GM12873 (cell line): ENCODE data around the gene MIF4GD.

Source experiments
- TF ChIP-seq, protein P1 (sequence below): IDR thresholded peaks from 2 replicates; pipeline ENCODE4 v1.5.1; 2012; ENCODE audit warnings: low read depth, mild to moderate bottlenecking, moderate library complexity, low read length, control low read depth; ENCODE audit not compliant: insufficient read depth; ENCODE audit errors: missing control alignments

MIF4GD gene, protein sequence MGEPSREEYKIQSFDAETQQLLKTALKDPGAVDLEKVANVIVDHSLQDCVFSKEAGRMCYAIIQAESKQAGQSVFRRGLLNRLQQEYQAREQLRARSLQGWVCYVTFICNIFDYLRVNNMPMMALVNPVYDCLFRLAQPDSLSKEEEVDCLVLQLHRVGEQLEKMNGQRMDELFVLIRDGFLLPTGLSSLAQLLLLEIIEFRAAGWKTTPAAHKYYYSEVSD

DNA sequence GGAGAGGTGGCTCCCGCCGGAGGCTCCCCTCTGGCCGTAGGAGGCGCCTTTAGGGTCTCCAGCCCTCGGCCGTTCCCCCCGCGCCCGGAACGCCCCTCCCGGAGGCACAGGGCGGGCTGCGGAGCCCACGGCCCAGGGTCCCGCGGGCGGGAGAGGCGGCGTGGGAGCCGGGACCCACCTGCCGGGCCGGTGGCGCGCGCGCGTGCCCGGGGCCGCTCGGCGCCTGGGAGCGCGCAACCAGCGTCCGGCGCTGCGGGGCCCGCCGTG, at the start of gene MIF4GD:
Gene MIF4GD, minus strand, starts transcription at position 266 of the 267 bp plus-strand sequence. CDS start 1,036 bp downstream, outside the sequence.
- TF ChIP-seq, protein P1, sequence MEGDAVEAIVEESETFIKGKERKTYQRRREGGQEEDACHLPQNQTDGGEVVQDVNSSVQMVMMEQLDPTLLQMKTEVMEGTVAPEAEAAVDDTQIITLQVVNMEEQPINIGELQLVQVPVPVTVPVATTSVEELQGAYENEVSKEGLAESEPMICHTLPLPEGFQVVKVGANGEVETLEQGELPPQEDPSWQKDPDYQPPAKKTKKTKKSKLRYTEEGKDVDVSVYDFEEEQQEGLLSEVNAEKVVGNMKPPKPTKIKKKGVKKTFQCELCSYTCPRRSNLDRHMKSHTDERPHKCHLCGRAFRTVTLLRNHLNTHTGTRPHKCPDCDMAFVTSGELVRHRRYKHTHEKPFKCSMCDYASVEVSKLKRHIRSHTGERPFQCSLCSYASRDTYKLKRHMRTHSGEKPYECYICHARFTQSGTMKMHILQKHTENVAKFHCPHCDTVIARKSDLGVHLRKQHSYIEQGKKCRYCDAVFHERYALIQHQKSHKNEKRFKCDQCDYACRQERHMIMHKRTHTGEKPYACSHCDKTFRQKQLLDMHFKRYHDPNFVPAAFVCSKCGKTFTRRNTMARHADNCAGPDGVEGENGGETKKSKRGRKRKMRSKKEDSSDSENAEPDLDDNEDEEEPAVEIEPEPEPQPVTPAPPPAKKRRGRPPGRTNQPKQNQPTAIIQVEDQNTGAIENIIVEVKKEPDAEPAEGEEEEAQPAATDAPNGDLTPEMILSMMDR = no peak

DNA sequence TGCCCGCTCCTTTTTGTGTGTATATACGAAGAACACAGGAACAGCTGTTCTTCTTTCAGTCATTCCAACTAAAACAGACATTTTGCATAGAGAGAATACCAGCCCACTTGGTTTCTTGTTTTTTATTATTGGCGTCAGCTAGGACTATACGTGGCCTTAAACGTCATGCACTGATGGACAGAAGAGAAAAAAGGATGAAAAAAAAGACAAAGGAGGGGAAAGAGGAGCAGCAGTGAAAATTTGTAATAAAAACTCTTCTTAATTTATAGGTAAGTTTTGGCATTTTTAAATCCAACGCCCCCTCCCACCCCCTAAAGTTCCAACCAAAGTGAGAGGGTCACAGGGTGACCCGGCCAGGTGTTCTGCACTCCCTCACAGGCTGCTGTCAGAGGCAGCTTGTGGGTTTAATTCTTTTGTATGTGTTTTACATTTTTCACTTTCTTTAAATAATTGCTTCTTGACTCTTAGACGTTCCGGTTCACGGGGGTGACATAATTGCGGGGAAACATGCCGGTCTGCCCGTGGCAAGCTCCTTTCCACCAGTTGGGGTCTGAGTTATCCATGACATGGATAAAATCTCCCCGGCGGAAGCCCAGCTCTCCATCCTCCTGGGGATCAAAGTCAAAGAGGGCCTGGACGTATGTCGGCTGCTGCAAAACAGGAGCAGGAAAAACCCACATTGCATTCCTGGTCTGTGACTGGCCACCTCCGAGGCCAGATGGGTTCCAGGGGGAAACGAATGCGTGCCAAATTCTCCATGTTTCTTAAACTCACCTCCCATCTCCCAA, 49.1 kb upstream of the MIF4GD start:
- TF ChIP-seq, protein P1 = no peak

DNA sequence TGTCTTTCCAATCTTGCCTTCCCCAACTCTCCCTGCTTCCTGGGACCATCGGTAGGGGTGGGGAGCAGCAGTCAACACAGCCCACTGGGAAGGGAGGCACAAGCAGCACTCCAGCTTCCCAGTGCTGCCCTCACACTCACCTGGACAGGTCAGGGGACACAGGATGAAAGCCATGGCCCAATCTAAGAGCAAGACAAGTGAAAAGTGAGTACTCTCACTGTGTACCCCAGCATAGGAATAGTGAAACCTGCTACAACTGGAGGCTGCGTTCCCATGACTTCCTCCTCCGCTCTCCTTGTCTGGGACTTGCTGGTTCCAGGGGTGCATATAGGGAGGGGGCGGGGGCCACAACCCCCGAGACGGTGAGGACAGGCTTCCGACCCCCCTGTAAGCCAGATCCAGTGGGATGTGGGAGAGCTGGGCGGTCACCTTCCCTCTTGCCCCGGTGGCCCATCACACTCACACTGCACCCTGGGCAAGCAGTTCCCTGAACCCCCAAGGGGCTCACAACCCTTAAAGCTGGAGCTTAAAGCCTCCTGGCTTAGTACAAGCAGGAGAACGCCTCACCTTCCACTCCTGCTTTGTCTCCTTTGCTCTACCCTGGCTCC, 47.7 kb upstream of the MIF4GD start:
- TF ChIP-seq, protein P1 = no peak

DNA sequence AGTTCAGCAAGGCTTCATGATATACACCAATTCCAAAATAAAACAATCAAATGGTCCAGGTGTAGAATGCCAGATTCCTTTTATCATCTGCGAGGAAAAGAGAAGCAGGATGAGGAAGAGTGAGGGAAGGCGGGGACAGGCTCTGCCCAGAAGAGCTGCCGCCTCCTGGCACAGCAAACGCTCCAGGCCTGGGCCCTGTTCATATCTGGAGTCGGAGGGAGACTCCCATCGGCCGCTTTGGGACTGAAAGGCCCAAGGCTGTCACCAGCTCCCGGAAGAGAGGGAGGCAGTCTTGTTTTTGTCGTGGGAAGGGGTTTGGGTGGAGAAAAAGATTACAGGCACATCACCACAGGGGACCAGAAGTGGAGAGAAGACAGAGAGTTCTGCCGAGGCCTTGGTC, 47.2 kb upstream of the MIF4GD start:
- TF ChIP-seq, protein P1 = no peak

DNA sequence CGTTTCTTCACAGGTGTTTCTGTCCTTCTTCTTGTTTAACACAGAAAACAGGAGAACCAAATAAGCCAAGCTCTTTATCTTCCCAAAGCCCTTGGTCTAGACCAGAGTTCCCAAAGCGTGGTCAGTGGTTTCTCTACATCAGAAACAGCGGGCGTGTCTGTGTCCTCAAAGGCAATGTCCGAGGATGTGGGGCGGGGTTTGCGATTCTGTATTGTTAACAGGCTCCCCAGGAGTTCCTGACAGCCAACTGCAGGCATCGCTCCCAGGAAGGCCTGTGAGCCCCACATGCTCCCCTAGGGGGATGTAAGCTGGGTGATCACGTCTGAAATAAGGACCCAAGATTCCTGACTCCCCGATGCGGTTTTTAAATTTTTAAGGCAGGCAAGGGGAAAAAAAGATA, 46.6 kb upstream of the MIF4GD start:
- TF ChIP-seq, protein P1 = no peak

DNA sequence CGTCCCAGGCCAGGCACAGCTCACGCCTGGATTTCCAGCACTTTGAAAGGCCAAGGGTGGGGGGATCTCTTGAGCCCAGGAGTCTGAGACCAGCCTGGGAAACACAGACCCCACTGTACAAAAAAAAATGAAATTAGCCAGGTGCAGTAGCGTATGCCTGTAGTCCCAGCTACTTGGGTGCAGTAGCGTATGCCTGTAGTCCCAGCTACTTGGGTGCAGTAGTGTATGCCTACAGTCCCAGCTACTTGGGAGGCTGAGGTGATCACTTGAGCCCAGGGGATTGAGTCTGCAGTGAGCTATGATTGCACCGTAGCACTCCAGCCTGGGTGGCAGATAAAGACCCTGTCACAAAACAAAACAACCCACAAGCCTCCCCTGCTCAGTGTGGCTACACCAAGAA, 45.2 kb upstream of the MIF4GD start:
- TF ChIP-seq, protein P1 = no peak

DNA sequence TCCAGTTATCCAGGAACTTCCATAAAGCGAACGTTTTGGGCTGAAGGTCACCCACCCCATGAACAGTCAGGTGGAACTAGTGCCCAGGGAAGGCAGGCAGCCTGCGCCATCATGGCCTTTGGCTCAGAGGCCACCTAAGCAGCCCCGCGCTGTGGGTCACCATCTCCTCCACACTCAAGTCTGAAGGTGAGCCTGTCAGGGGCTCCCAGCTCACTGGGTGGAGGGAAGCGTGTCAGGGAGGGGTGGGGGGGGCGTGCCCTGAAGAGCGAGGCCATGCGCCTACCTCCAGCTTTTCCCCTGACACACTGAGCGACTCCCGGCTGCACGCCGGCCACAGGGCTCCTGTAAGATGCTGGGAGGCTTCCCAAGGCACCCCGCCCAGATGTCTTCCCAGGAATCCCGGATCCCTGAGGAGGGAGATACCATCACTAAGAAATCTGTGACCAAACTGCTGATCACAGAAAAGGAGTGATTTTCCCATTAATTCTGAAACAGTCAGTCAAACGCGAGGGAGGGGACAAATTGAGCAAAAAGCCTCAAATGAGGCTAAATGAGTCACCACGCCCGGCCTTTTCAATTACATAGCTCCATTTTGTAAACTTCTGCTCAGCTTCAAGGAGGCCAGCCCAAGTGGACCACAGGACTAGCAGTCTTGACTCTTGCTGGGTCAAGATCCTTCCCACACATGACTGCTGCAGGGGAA, 44.7 kb upstream of the MIF4GD start:
- TF ChIP-seq, protein P1 = no peak
